GM21786 (cell line): Measurements from ENCODE around the gene KRTAP9-8.
"Not testable (repeated sequence)": the region's sequence is repeated elsewhere in the genome, so short reads cannot be mapped to it uniquely, and the experiment has no call there.

ENCODE experiments used
- ATAC-seq: cut with Tn5 transposase; IDR thresholded peaks from one replicate; pipeline ENCODE4 v1.9.1; 2021; ENCODE audit not compliant: unreplicated experiment

The KRTAP9-8 gene

GRCh38 chr17:41237949-41238437, at the start of gene KRTAP9-8:
Gene KRTAP9-8 (plus strand): TSS chr17:41237999. CDS start chr17:41238052, 53 bp downstream.
- ATAC-seq: not testable (repeated sequence)

- not testable (repeated sequence) for ATAC-seq
These were observed 47.9 kb upstream of the KRTAP9-8 start, which contains the start of gene KRTAP9-1 for GRCh38 chr17:41189837-41190318. Gene KRTAP9-1 (plus strand): TSS chr17:41189887. CDS start chr17:41189887, 0 bp downstream.

DNA sequence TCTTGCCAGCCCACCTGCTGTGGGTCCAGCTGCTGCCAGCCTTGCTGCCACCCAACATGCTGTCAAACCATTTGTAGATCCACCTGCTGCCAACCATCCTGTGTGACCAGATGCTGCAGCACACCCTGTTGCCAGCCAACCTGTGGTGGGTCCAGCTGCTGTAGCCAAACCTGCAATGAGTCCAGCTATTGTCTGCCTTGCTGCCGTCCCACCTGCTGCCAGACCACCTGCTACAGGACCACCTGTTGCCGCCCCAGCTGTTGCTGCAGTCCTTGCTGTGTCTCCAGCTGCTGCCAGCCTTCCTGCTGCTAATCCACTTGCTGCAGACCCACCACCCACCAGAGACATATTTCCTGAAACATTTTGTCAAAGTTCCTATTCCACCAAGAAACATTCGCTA, 47.5 kb upstream of the KRTAP9-8 start:
- no peak for ATAC-seq

DNA sequence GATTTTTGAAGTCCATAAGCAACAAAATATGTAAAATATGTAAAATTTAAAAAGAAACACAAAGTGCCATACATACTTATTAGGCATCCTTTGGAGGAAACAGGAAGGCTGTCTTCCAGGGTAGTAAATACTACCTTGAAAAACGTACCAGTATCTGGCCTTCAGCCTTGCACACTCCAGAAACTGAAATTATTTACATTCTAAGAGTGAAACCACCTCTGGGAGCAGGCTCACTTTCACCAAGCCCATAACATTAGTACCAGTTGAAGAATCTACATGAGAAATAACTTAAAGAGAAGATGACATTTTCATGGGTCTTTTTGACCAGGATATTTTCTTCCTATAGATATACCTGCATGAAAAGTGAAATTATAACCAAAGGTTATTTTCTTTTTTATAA, 41.7 kb upstream of the KRTAP9-8 start:
- ATAC-seq: no peak

DNA sequence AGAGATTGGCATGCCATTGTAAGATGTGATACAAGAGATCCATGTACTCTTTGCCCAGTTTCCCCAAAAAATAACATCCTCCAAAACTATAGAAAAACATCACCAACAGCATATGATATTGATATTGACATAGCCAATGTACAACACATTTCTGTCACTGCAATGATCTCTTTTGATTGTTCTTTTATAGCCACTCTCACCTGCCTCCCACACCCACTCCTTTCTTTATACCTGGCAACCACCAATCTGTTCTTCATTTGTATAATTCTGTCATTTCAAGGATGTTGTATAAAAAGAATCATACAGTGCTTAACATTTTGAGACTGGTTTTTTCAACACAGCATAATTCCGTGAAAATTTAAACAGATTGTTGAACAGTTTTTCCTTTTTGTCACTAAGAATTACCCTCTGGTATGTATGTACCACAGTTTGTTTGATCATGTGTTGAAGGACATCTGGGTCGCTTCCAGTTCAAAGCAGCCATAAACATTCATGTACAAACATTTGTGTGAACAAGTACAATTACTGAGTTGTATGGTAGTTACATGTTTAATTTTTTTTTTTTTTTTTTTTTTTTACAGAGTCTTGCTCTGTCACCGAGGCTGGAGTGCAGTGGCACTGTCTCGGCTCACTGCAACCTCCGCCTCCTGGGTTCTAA, 38.2 kb upstream of the KRTAP9-8 start:
- ATAC-seq: no peak

GRCh38 chr17:41211845-41212466, 25.8 kb upstream of the KRTAP9-8 start:
- no peak for ATAC-seq

- ATAC-seq: no peak
These were observed 25.2 kb upstream of the KRTAP9-8 start for GRCh38 chr17:41212524-41213169.

DNA sequence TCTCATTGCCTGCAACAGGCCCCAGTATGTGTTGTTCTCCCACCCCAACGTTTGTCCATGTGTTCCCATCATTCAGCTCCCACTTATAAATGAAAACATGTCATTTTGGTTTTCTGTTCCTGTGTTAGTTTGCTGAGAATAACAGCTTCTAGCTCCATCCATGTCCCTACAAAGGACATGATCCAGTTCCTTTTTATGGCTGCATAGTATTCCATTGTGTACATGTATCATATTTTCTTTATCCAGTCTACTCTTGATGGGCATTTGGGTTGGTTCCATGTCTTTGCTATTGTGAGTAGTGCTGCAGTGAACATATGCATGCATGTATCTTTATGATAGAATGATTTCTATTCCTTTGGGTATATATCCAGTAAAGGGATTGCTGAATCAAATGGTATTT, 22.1 kb upstream of the KRTAP9-8 start:
- no peak for ATAC-seq

DNA sequence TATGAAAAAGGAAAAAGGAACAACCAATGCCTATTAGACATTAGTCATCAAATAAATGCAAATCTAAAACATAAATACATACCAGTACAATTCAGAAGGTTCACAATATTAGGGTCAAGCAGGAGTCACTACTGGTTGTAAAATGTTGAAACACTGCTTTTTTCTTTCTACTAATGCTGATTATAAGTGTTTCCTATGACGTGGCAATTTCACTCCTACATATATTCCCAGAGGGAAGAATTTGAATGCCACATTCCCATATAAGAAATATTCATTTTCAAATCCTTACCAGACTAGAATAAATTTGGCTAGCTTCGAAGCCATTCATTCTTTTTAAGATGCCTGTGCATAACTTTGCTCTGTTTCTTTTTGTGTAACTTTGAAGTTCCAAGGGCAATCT, 14.0 kb upstream of the KRTAP9-8 start:
- ATAC-seq: no peak

DNA sequence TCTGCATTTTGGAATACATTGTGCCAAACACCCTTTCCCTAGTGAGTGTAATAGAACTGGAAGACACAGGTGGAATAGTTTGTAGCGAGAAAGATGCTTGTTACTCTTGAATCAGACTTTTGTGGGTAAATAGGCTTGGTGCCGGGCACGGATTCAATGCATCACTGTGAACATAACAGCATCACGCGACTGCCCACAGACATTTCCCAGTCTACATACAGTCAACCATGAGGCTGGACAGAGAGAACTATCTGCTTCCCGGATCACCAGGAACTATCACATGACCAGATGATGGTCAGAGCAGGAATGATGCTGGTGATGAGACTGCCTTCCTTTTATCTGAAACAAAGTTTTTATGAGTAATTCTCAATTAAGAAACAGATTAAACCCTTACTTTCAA, 11.7 kb upstream of the KRTAP9-8 start:
- ATAC-seq: no peak

DNA sequence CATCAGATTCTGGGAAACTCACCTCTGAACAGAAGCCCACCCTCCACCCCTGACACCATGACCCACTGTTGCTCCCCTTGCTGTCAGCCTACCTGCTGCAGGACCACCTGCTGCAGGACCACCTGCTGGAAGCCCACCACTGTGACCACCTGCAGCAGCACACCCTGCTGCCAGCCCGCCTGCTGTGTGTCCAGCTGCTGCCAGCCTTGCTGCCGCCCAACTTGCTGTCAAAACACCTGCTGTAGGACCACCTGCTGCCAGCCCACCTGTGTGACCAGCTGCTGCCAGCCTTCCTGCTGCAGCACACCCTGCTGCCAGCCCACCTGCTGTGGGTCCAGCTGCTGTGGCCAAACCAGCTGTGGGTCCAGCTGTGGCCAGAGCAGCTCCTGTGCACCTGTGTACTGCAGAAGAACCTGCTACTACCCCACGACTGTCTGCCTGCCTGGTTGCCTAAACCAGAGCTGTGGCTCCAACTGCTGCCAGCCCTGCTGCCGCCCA, 11.2 kb upstream of the KRTAP9-8 start, which contains the start of gene KRTAP9-2:
TSS of gene KRTAP9-2 (plus strand) at position 51 of the 498 bp plus-strand sequence. CDS start at position 58, 7 bp downstream.
- ATAC-seq: not testable (repeated sequence)

GRCh38 chr17:41230094-41230493, 7.7 kb upstream of the KRTAP9-8 start:
- ATAC-seq: no peak

DNA sequence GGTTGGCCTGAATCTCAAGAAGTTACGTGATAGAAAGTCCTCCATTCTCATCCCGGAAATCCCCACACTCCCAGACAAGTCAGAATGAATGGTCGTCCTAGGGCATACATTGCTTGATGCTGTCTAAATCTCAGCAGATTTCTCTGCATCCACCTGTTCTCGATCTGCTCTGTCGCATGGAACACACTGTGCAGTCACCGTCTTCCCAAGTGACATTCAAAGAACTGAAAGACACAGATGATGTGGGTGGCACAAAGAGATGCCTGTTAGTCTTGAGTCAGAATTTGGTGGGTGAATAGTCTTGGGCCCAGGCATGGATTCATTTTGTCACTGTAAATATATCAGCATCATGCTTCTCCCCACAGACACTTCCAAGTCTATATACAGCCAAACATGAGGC, 6.1 kb upstream of the KRTAP9-8 start:
- no peak for ATAC-seq

DNA sequence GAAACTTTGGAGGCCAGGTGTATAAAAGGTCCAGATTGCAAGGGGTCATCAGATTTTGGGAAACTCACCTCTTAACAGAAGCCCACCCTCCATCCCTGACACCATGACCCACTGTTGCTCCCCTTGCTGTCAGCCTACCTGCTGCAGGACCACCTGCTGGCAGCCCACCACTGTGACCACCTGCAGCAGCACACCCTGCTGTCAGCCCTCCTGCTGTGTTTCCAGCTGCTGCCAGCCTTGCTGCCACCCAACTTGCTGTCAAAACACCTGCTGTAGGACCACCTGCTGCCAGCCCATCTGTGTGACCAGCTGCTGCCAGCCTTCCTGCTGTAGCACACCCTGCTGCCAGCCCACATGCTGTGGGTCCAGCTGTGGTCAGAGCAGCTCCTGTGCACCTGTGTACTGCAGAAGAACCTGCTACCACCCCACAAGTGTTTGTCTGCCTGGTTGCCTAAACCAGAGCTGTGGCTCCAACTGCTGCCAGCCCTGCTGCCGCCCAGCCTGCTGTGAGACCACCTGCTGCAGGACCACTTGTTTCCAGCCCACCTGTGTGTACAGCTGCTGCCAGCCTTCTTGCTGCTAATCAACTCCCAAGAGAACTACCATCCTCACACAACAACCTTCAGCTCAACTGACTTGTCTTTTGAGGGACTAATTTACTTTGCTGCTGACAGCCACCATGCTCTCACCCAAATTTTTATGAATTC, 5.2 kb upstream of the KRTAP9-8 start, which contains the start of gene KRTAP9-3:
TSS of gene KRTAP9-3 (plus strand) at position 51 of the 707 bp plus-strand sequence. CDS start at position 104, 53 bp downstream.
- not testable (repeated sequence) for ATAC-seq

DNA sequence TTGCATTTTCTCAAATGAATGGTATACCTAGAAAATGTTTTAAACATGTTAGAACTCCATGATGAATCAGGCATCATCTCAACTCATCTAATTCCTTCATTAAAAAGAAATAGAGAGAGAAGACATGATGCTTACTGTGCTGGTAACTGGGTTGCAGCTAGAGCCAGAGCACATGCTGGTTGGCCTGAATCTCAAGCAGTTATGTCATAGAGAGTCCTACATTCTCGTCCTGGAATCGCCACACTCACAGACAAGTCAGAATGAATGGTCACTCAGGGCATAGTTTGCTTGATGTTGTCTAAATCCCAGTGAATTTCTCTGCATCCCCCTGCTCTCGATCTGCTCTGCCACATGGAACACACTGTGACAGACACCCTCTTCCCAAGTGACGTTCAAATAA, 683 bp upstream of the KRTAP9-8 start:
- ATAC-seq: not testable (repeated sequence)

DNA sequence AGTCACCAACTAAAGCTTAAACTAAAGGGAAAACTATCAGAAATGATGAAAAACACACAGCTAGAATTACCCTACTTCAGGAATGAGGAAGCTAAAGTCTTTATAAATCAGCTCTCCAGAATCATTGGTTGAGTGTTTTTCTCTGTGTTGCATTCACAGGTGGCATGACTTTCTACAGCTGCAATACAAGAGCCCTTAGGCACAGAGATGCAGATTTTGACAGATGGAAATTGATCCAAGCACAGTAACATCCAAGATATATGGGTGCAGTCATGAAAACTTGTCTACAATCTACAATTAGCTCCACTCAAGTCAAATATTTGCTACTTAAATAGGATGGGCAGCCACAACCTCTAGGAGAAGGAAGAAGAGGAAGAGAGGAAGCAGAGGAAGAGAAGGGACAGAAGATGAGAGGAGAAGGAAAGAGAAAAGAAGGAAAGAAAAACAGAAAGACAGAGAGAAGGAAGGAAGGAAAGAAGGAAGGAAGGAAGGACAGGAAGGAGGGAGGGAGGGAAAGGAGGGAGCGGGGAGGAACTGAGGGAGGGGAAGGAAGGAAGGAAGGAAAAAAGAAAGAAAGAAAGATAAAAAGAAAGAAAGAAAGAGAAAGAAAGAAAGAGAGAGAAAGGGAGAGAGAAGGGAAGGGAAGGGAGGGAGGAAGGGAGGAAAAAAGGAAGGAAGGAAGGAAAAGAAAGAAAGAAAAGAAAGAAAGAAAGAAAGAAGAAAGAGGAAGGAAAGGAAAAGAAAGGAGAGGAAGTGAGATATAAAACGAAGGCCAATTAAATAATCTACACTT, 9.4 kb downstream of the KRTAP9-8 start:
- ATAC-seq: not testable (repeated sequence)

DNA sequence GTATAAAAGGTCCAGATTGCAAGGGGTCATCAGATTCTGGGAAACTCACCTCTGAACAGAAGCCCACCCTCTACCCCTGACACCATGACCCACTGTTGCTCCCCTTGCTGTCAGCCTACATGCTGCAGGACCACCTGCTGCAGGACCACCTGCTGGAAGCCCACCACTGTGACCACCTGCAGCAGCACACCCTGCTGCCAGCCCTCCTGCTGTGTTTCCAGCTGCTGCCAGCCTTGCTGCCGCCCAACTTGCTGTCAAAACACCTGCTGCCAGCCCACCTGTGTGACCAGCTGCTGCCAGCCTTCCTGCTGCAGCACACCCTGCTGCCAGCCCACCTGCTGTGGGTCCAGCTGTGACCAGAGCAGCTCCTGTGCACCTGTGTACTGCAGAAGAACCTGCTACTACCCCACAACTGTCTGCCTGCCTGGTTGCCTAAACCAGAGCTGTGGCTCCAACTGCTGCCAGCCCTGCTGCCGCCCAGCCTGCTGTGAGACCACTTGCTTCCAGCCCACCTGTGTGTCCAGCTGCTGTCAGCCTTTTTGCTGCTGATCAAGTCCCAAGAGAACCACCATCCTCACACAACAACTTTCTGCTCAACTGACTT, 11.9 kb downstream of the KRTAP9-8 start, which contains the start of gene KRTAP9-4:
TSS of gene KRTAP9-4 (plus strand) at position 51 of the 604 bp plus-strand sequence. CDS start at position 85, 34 bp downstream.
- not testable (repeated sequence) for ATAC-seq

DNA sequence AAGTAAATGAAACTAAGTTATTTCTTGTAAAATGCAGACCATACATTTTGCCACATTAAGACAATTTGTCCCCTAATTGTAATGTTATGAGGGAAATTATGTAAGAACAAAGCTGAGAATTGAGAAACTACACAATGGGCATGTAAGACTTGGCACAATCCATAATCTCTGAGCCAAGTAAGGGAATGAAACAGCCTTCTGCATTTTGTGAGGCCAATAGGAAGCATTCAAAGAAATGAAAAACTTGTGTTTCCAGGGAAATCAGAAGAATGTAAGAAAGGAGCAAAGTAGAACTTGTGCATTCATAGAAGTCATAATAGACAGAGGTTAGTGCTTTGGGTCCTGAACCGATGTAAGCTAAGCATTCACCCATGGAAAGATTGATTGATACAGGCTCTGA, 13.5 kb downstream of the KRTAP9-8 start:
- no peak for ATAC-seq

DNA sequence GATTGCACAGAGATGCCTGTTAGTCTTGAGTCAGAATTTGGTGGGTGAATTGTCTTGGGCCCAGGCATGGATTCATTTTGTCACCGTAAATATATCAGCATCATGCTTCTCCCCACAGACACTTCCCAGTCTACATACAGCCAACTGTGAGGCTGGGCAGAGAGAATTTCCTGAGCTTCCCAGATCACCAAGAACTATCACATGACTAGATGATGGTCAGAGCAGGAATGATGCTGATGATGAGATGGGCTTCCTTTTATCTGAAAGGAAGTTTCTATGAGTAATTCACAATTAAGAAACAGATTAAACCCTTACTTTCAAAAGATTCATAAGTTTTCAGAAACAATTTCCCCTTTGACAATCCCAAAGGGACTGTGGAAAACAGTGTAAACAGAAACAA, 17.1 kb downstream of the KRTAP9-8 start:
- ATAC-seq: no peak
